GM12878 (cell line): ENCODE results near the gene DPP6.
"Not testable (repeated sequence)": the region's sequence is repeated elsewhere in the genome, so short reads cannot be mapped to it uniquely, and the experiment has no call there.

Experiments used
- CHD2 ChIP-seq: IDR thresholded peaks from 2 replicates; pipeline ENCODE4 v1.6.1; 2011; ENCODE audit warnings: low read depth, low read length, improper control_type of control experiment, borderline replicate concordance
- CHD4 ChIP-seq: fragments of 200-600 bp; sonication (generic); IDR thresholded peaks from 2 replicates; pipeline ENCODE4 v1.6.1; 2016; ENCODE audit warnings: mild to moderate bottlenecking
- CTCF ChIP-seq, 3 experiments: IDR thresholded peaks in 2 of 3; conservative IDR thresholded peaks in 1 of 3; 2 replicates each; pipeline ENCODE4 v1.5.1; 2011; ENCODE audit warnings: low read depth in 3 of 3, low read length in 3 of 3, mild to moderate bottlenecking in 3 of 3, control low read depth in 2 of 3, moderate library complexity in 2 of 3, inconsistent platforms in 1 of 3, mixed read lengths in 1 of 3; ENCODE audit not compliant: control insufficient read depth in 2 of 3, insufficient read depth in 1 of 3; ENCODE audit errors: extremely low read depth in 1 of 3
- E2F4 ChIP-seq: IDR thresholded peaks from 2 replicates; pipeline ENCODE4 v1.6.1; 2012; ENCODE audit warnings: low read depth, low read length, improper control_type of control experiment
- JUND ChIP-seq: IDR thresholded peaks from 2 replicates; pipeline ENCODE4 v1.6.1; 2012; ENCODE audit warnings: low read depth, mild to moderate bottlenecking, low read length, improper control_type of control experiment, moderate library complexity
- MAX ChIP-seq: IDR thresholded peaks from 2 replicates; pipeline ENCODE4 v1.6.1; 2012; ENCODE audit warnings: low read depth, low read length, improper control_type of control experiment
- POLR2A ChIP-seq: IDR thresholded peaks from 2 replicates; pipeline ENCODE4 v1.6.1; 2011; ENCODE audit warnings: low read depth, mild to moderate bottlenecking, low read length
- POLR2AphosphoS5 ChIP-seq: IDR thresholded peaks from 2 replicates; pipeline ENCODE4 v1.6.1; 2011; ENCODE audit warnings: mild to moderate bottlenecking, low read length, inconsistent platforms
- RCOR1 ChIP-seq: conservative IDR thresholded peaks from 2 replicates; pipeline ENCODE4 v1.6.1; 2012; ENCODE audit warnings: low read depth, low read length, improper control_type of control experiment
- REST ChIP-seq: IDR thresholded peaks from 2 replicates; pipeline ENCODE4 v1.6.1; 2012; ENCODE audit warnings: mild to moderate bottlenecking, low read depth, low read length
- RFX5 ChIP-seq: IDR thresholded peaks from 2 replicates; pipeline ENCODE4 v1.6.1; 2011; ENCODE audit warnings: low read depth, low read length, improper control_type of control experiment
- SMC3 ChIP-seq: IDR thresholded peaks from 2 replicates; pipeline ENCODE4 v1.6.1; 2011; ENCODE audit warnings: low read length, improper control_type of control experiment, borderline replicate concordance
- SPI1 ChIP-seq: IDR thresholded peaks from 2 replicates; pipeline ENCODE4 v1.6.1; 2011; ENCODE audit warnings: low read depth, mild to moderate bottlenecking, low read length, moderate library complexity, borderline replicate concordance; ENCODE audit not compliant: insufficient read depth

- not testable (repeated sequence) for TF ChIP-seq SMC3; POLR2AphosphoS5; CHD4; REST; E2F4; POLR2A; CTCF (IDR thresholded peaks at IDR 0.05 in 2 of 3, conservative IDR thresholded peaks at IDR 0.05 in 1 of 3; ENCODE audit: control insufficient read depth in 2 of 3, extremely low read depth in 1 of 3, insufficient read depth in 1 of 3, low read depth in 3 of 3, low read length in 3 of 3); RCOR1; RFX5; CHD2; SPI1; MAX; JUND
Measured at GRCh38 chr7:154010726-154011568, 41.3 kb upstream of the DPP6 start.
